Prostate gland (tissue), 2 donors: ENCODE data around the gene ARL6.

ENCODE experiments used
- POLR2AphosphoS5 ChIP-seq: sonication (generic); formaldehyde crosslinking; IDR thresholded peaks from one replicate; pipeline ENCODE4 v1.6.1; 2017; ENCODE audit warnings: antibody characterized with exemption
- TF ChIP-seq, protein P1 (sequence below), 4 experiments: fragments of 200-600 bp in 2 of 4; fragments of 450-650 bp in 2 of 4; sonication (generic) in 2 of 4; IDR thresholded peaks; 1 replicate in 3 of 4; 2 replicates in 1 of 4; pipeline ENCODE4 v1.5.1; 2016 to 2019; ENCODE audit warnings: antibody characterized with exemption in 4 of 4, mild to moderate bottlenecking in 2 of 4, moderate library complexity in 2 of 4

DNA sequence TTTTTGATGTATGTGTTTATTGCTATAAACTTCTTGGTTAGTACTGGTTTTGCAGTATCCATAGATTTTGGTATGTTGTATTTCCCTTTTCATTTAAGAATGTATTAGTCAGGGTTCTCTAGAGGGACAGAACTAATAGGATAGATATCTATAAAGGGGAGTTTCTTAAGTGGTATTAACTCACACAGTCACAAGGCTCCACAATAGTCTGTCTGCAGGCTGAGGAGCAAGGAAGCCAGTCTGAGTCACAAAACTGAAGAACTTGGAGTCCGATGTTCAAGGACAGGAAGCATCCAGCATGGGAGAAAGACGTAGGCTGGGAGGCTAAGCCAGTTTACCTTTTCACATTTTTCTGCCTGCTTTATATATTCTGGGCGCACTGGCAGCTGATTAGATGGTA lies 8.4 kb downstream of the ARL6 start:
- TF ChIP-seq, protein P1, sequence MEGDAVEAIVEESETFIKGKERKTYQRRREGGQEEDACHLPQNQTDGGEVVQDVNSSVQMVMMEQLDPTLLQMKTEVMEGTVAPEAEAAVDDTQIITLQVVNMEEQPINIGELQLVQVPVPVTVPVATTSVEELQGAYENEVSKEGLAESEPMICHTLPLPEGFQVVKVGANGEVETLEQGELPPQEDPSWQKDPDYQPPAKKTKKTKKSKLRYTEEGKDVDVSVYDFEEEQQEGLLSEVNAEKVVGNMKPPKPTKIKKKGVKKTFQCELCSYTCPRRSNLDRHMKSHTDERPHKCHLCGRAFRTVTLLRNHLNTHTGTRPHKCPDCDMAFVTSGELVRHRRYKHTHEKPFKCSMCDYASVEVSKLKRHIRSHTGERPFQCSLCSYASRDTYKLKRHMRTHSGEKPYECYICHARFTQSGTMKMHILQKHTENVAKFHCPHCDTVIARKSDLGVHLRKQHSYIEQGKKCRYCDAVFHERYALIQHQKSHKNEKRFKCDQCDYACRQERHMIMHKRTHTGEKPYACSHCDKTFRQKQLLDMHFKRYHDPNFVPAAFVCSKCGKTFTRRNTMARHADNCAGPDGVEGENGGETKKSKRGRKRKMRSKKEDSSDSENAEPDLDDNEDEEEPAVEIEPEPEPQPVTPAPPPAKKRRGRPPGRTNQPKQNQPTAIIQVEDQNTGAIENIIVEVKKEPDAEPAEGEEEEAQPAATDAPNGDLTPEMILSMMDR (IDR thresholded peaks at IDR 0.05), result no peak
- TF ChIP-seq POLR2AphosphoS5, result no peak
